HEK293 (cell line): ENCODE data around the gene TMTC1.

Experiments
- CTCF ChIA-PET: fragments of 350-600 bp; formaldehyde crosslinking; extraction: SDS; loops from one replicate; lab custom pipeline; 2021; ENCODE audit warnings: antibody characterized with exemption; lab: Yijun Ruan, JAX
- POLR2A ChIA-PET: fragments of 300-600 bp; formaldehyde crosslinking; extraction: SDS; loops from one replicate; lab custom pipeline; 2020; ENCODE audit warnings: antibody characterized with exemption, inconsistent platforms; lab: Yijun Ruan, JAX
- H3K27ac ChIP-seq: fragments of 200-500 bp; sonication (Bioruptor generic); 2 replicates; pipeline ENCODE4 v1.5.1; 2014; ENCODE audit warnings: low read depth, low read length, control low read depth, inconsistent platforms; ENCODE audit errors: extremely low read depth
- H3K36me3 ChIP-seq, 2 experiments: fragments of 200-500 bp in 1 of 2; sonication (Bioruptor generic) in 1 of 2; 1 replicate in 1 of 2; 2 replicates in 1 of 2; pipeline ENCODE4 v1.5.1; 2014 to 2017; ENCODE audit warnings: inconsistent platforms in 2 of 2, low read length in 2 of 2; ENCODE audit not compliant: control insufficient read depth in 2 of 2, insufficient read depth in 1 of 2
- H3K4me1 ChIP-seq: fragments of 200-500 bp; sonication (Bioruptor generic); 2 replicates; pipeline ENCODE4 v1.5.1; 2014; ENCODE audit warnings: mild to moderate bottlenecking, low read length, inconsistent platforms; ENCODE audit not compliant: control insufficient read depth, insufficient read depth
- H3K4me3 ChIP-seq: 2 replicates; pipeline ENCODE4 v1.5.1; 2011; ENCODE audit warnings: low read depth, mild to moderate bottlenecking, control low read depth, low read length, moderate library complexity
- H3K9me3 ChIP-seq: fragments of 200-500 bp; sonication (Bioruptor generic); 2 replicates; pipeline ENCODE4 v1.5.1; 2014; ENCODE audit warnings: low read depth, low read length, inconsistent platforms; ENCODE audit not compliant: control insufficient read depth, insufficient read depth
- GLIS1 ChIP-seq: fragments of 450-650 bp; formaldehyde crosslinking; IDR thresholded peaks from 2 replicates; pipeline ENCODE4 v1.5.1; 2016; ENCODE audit warnings: missing biosample characterization, missing genetic modification characterization
- KLF16 ChIP-seq: fragments of 450-650 bp; formaldehyde crosslinking; IDR thresholded peaks from 2 replicates; pipeline ENCODE4 v1.5.1; 2017; ENCODE audit warnings: missing biosample characterization, missing genetic modification characterization
- SETDB1 ChIP-seq: IDR thresholded peaks from one replicate; pipeline ENCODE4 v1.6.1; 2017; ENCODE audit warnings: mild to moderate bottlenecking, low read length, moderate library complexity, mixed read lengths; ENCODE audit not compliant: insufficient read length
- ZBTB1 ChIP-seq: fragments of 450-650 bp; formaldehyde crosslinking; IDR thresholded peaks from 2 replicates; pipeline ENCODE4 v1.5.1; 2016; ENCODE audit warnings: missing biosample characterization, missing genetic modification characterization
- ZIC2 ChIP-seq: fragments of 450-650 bp; formaldehyde crosslinking; IDR thresholded peaks from 2 replicates; pipeline ENCODE4 v1.5.1; 2016; ENCODE audit warnings: missing biosample characterization, missing genetic modification characterization
- ZNF132 ChIP-seq: fragments of 450-650 bp; formaldehyde crosslinking; IDR thresholded peaks from 2 replicates; pipeline ENCODE4 v1.5.1; 2017; ENCODE audit warnings: missing biosample characterization, missing genetic modification characterization, borderline replicate concordance
- ZNF214 ChIP-seq: fragments of 450-650 bp; formaldehyde crosslinking; IDR thresholded peaks from 2 replicates; pipeline ENCODE4 v1.5.1; 2017; ENCODE audit warnings: missing biosample characterization, mild to moderate bottlenecking, missing genetic modification characterization, borderline replicate concordance
- ZNF394 ChIP-seq: fragments of 450-650 bp; formaldehyde crosslinking; IDR thresholded peaks from 2 replicates; pipeline ENCODE4 v1.5.1; 2016; ENCODE audit warnings: missing biosample characterization, missing genetic modification characterization, mild to moderate bottlenecking, moderate library complexity, borderline replicate concordance
- ZNF423 ChIP-seq: fragments of 450-650 bp; formaldehyde crosslinking; IDR thresholded peaks from 2 replicates; pipeline ENCODE4 v1.5.1; 2016; ENCODE audit warnings: missing biosample characterization, missing genetic modification characterization
- ZNF488 ChIP-seq: fragments of 450-650 bp; formaldehyde crosslinking; IDR thresholded peaks from 2 replicates; pipeline ENCODE4 v1.5.1; 2016; ENCODE audit warnings: missing biosample characterization, missing genetic modification characterization
- ZNF555 ChIP-seq: fragments of 450-650 bp; formaldehyde crosslinking; conservative IDR thresholded peaks from 2 replicates; pipeline ENCODE4 v1.5.1; 2017; ENCODE audit warnings: missing biosample characterization, mild to moderate bottlenecking, missing genetic modification characterization, inconsistent platforms
- ZNF558 ChIP-seq: fragments of 450-650 bp; formaldehyde crosslinking; IDR thresholded peaks from 2 replicates; pipeline ENCODE4 v1.5.1; 2016; ENCODE audit warnings: missing biosample characterization, missing genetic modification characterization
- ZNF623 ChIP-seq: fragments of 450-650 bp; formaldehyde crosslinking; IDR thresholded peaks from 2 replicates; pipeline ENCODE4 v1.5.1; 2016; ENCODE audit warnings: missing biosample characterization, missing genetic modification characterization
- ZNF660 ChIP-seq: fragments of 450-650 bp; IDR thresholded peaks from 2 replicates; pipeline ENCODE4 v1.5.1; 2018; ENCODE audit warnings: missing biosample characterization, mild to moderate bottlenecking, missing genetic modification characterization
- ZNF747 ChIP-seq: fragments of 450-650 bp; formaldehyde crosslinking; IDR thresholded peaks from 2 replicates; pipeline ENCODE4 v1.5.1; 2016; ENCODE audit warnings: missing biosample characterization, missing genetic modification characterization
- ZNF768 ChIP-seq: fragments of 450-650 bp; formaldehyde crosslinking; IDR thresholded peaks from 2 replicates; pipeline ENCODE4 v1.5.1; 2018; ENCODE audit warnings: missing biosample characterization, mild to moderate bottlenecking, missing genetic modification characterization
- ZNF791 ChIP-seq: fragments of 450-650 bp; formaldehyde crosslinking; IDR thresholded peaks from 2 replicates; pipeline ENCODE4 v1.5.1; 2016; ENCODE audit warnings: missing biosample characterization, missing genetic modification characterization
- TF ChIP-seq, protein P1 (sequence below): fragments of 450-650 bp; formaldehyde crosslinking; IDR thresholded peaks from 2 replicates; pipeline ENCODE4 v1.5.1; 2016; ENCODE audit warnings: missing biosample characterization, missing genetic modification characterization
- TF ChIP-seq, protein P2 (sequence below): IDR thresholded peaks from 2 replicates; pipeline ENCODE4 v1.6.1; 2011; ENCODE audit warnings: mild to moderate bottlenecking, low read depth, low read length, borderline replicate concordance
- TF ChIP-seq, protein P3 (sequence below): fragments of 450-650 bp; formaldehyde crosslinking; IDR thresholded peaks from 2 replicates; pipeline ENCODE4 v1.5.1; 2016; ENCODE audit warnings: missing biosample characterization, missing genetic modification characterization, low read depth
- TF ChIP-seq, protein P4 (sequence below): fragments of 450-650 bp; formaldehyde crosslinking; IDR thresholded peaks from 2 replicates; pipeline ENCODE4 v1.5.1; 2017; ENCODE audit warnings: missing biosample characterization, missing genetic modification characterization
- TF ChIP-seq, protein P5 (sequence below): fragments of 450-650 bp; formaldehyde crosslinking; IDR thresholded peaks from 2 replicates; pipeline ENCODE4 v1.5.1; 2016; ENCODE audit warnings: missing biosample characterization, missing genetic modification characterization

Gene TMTC1

DNA sequence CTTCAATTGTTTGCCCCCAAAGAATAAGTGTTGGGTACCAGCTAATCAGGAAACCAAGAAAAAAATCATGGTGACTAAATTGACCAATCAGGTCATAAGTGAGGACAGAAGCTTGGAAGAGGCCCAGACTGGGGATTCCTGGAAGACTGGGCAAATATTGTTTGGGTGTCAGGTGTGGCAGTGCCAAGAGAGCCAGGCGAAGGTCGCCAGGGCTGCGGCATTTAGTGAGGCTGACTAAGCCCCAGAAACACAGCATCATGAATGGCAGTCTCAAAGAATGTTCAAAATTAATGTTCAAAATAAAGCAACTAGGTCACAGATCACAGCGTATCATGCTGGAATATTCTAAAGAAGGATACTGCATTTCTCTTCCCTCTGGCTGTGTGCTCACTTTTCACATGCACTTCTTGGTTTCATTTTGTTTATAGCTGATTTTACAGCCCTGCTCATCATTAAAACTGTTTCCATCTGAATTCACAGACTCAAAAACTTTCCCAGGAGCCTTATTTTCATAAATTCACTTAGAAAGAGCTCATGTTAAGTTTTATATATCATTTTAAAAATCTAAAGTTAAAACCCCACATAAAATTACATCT is 201.0 kb downstream of the TMTC1 start:
- ChIA-PET POLR2A (no interaction called here), CTCF (interaction anchor here (0.5 to 1.2 kb wide), 2 partner anchors 708 to 1660 kb away, joined by 3 to 7 read pairs; no protein-coding TSS in a partner anchor)
- TF ChIP-seq ZNF214 (no peak), ZNF132 (tag by site-specific recombination) (no peak)
- no peaks in the 10 kb centered on the region for H3K4me1 ChIP-seq
- no peak overlapping the region for H3K4me3 ChIP-seq
- no peaks in the 10 kb centered on the region for H3K9me3 ChIP-seq
- no peak overlapping the region for H3K27ac ChIP-seq
- H3K36me3 ChIP-seq, result no peaks in the 10 kb centered on the region

- POLR2A ChIA-PET, result no interaction called here
- CTCF ChIA-PET, result interaction anchor here (0.5 to 1.2 kb wide), 4 partner anchors 50 to 1661 kb away, joined by 3 to 7 read pairs (median 4); no protein-coding TSS in a partner anchor
- H3K4me1 ChIP-seq, result no peaks in the 10 kb centered on the region
- no peak overlapping the region for H3K4me3 ChIP-seq
- TF ChIP-seq SETDB1 (no peak), ZIC2 (tag by site-specific recombination) (no peak), ZNF791 (no peak), ZNF623 (tag by site-specific recombination) (no peak), ZNF488 (no peak), ZNF558 (tag by site-specific recombination) (no peak), ZNF423 (tag by site-specific recombination) (no peak), GLIS1 (no peak), KLF16 (tag by site-specific recombination) (no peak), ZBTB1 (tag by site-specific recombination) (no peak), ZNF747 (tag by site-specific recombination) (no peak), ZNF660 (no peak), ZNF768 (no peak), ZNF555 (tag by site-specific recombination) (no peak), ZNF394 (tag by site-specific recombination) (no peak)
- TF ChIP-seq, protein P1, sequence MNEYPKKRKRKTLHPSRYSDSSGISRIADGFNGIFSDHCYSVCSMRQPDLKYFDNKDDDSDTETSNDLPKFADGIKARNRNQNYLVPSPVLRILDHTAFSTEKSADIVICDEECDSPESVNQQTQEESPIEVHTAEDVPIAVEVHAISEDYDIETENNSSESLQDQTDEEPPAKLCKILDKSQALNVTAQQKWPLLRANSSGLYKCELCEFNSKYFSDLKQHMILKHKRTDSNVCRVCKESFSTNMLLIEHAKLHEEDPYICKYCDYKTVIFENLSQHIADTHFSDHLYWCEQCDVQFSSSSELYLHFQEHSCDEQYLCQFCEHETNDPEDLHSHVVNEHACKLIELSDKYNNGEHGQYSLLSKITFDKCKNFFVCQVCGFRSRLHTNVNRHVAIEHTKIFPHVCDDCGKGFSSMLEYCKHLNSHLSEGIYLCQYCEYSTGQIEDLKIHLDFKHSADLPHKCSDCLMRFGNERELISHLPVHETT (tag by site-specific recombination), result no peak
- TF ChIP-seq, protein P2, sequence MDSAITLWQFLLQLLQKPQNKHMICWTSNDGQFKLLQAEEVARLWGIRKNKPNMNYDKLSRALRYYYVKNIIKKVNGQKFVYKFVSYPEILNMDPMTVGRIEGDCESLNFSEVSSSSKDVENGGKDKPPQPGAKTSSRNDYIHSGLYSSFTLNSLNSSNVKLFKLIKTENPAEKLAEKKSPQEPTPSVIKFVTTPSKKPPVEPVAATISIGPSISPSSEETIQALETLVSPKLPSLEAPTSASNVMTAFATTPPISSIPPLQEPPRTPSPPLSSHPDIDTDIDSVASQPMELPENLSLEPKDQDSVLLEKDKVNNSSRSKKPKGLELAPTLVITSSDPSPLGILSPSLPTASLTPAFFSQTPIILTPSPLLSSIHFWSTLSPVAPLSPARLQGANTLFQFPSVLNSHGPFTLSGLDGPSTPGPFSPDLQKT, result no peak
- TF ChIP-seq, protein P3, sequence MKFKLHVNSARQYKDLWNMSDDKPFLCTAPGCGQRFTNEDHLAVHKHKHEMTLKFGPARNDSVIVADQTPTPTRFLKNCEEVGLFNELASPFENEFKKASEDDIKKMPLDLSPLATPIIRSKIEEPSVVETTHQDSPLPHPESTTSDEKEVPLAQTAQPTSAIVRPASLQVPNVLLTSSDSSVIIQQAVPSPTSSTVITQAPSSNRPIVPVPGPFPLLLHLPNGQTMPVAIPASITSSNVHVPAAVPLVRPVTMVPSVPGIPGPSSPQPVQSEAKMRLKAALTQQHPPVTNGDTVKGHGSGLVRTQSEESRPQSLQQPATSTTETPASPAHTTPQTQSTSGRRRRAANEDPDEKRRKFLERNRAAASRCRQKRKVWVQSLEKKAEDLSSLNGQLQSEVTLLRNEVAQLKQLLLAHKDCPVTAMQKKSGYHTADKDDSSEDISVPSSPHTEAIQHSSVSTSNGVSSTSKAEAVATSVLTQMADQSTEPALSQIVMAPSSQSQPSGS (tag by site-specific recombination), result no peak
- TF ChIP-seq, protein P4, sequence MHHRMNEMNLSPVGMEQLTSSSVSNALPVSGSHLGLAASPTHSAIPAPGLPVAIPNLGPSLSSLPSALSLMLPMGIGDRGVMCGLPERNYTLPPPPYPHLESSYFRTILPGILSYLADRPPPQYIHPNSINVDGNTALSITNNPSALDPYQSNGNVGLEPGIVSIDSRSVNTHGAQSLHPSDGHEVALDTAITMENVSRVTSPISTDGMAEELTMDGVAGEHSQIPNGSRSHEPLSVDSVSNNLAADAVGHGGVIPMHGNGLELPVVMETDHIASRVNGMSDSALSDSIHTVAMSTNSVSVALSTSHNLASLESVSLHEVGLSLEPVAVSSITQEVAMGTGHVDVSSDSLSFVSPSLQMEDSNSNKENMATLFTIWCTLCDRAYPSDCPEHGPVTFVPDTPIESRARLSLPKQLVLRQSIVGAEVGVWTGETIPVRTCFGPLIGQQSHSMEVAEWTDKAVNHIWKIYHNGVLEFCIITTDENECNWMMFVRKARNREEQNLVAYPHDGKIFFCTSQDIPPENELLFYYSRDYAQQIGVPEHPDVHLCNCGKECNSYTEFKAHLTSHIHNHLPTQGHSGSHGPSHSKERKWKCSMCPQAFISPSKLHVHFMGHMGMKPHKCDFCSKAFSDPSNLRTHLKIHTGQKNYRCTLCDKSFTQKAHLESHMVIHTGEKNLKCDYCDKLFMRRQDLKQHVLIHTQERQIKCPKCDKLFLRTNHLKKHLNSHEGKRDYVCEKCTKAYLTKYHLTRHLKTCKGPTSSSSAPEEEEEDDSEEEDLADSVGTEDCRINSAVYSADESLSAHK (tag by site-specific recombination), result no peak
- TF ChIP-seq, protein P5, sequence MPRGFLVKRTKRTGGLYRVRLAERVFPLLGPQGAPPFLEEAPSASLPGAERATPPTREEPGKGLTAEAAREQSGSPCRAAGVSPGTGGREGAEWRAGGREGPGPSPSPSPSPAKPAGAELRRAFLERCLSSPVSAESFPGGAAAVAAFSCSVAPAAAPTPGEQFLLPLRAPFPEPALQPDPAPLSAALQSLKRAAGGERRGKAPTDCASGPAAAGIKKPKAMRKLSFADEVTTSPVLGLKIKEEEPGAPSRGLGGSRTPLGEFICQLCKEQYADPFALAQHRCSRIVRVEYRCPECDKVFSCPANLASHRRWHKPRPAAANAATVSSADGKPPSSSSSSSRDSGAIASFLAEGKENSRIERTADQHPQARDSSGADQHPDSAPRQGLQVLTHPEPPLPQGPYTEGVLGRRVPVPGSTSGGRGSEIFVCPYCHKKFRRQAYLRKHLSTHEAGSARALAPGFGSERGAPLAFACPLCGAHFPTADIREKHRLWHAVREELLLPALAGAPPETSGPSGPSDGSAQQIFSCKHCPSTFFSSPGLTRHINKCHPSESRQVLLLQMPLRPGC (tag by site-specific recombination), result no peak
- H3K9me3 ChIP-seq, result no peaks in the 10 kb centered on the region
- no peaks in the 10 kb centered on the region for H3K36me3 ChIP-seq
- no peak overlapping the region for H3K27ac ChIP-seq
Observed at GRCh38 chr12:29582146-29582545, 201.6 kb downstream of the TMTC1 start.
